HepG2 (cell line): Measurements from ENCODE around the gene TPCN2.

Experiments
- CTCF ChIP-seq: sonication (generic); formaldehyde crosslinking; IDR thresholded peaks from 2 replicates; pipeline ENCODE4 v1.5.0; 2020; ENCODE audit warnings: mild to moderate bottlenecking, missing genetic modification reagents, moderate library complexity
- ZNF274 ChIP-seq: sonication (generic); formaldehyde crosslinking; IDR thresholded peaks from 2 replicates; pipeline ENCODE4 v1.5.1; 2020; ENCODE audit warnings: mild to moderate bottlenecking, missing genetic modification reagents

- TF ChIP-seq CTCF (CRISPR knock-in tag) (no peak), ZNF274 (CRISPR knock-in tag) (no peak)
Observed at GRCh38 chr11:69132301-69132670, 83.6 kb downstream of the TPCN2 start.
